Amniotic epithelial cell (primary cell): ENCODE data around the gene LCORL.
"Not testable (repeated sequence)": the region's sequence is repeated elsewhere in the genome, so short reads cannot be mapped to it uniquely, and the experiment has no call there.

ENCODE experiments used
- DNase-seq: peaks from one replicate; pipeline ENCODE4 v3.0.0-alpha.2; 2010; ENCODE audit warnings: low read depth

Gene LCORL

GRCh38 chr4:18021720-18022571 lies at the start of gene LCORL:
Gene LCORL, minus strand, starts transcription at chr4:18021755. Its CDS starts 4 bp downstream, at chr4:18021751.
- DNase-seq: peak; percentile 97

- no peak for DNase-seq
Observed at GRCh38 chr4:18069810-18070209, 48.3 kb upstream of the LCORL start.

GRCh38 chr4:18067031-18067430 lies 45.5 kb upstream of the LCORL start:
- DNase-seq: no peak

- DNase-seq: no peak
Observed at GRCh38 chr4:18063079-18063478, 41.5 kb upstream of the LCORL start.

GRCh38 chr4:18057821-18058533 lies 36.4 kb upstream of the LCORL start:
- DNase-seq: no peak

GRCh38 chr4:18056030-18056429 lies 34.5 kb upstream of the LCORL start:
- DNase-seq: peak; percentile 4

GRCh38 chr4:18052158-18052557 lies 30.6 kb upstream of the LCORL start:
- no peak for DNase-seq

GRCh38 chr4:18051281-18051680 lies 29.7 kb upstream of the LCORL start:
- DNase-seq: no peak

- no peak for DNase-seq
Observed at GRCh38 chr4:18050448-18050847, 28.9 kb upstream of the LCORL start.

GRCh38 chr4:18049446-18049845 lies 27.9 kb upstream of the LCORL start:
- DNase-seq: no peak

GRCh38 chr4:18042754-18043153 lies 21.2 kb upstream of the LCORL start:
- DNase-seq: peak; percentile 15

- no peak for DNase-seq
Observed at GRCh38 chr4:18042012-18042411, 20.5 kb upstream of the LCORL start.

GRCh38 chr4:18041114-18041513 lies 19.6 kb upstream of the LCORL start:
- peak; percentile 79 for DNase-seq

- peak; percentile 75 for DNase-seq
Observed at GRCh38 chr4:18039113-18039512, 17.6 kb upstream of the LCORL start.

- not testable (repeated sequence) for DNase-seq
Observed at GRCh38 chr4:18036369-18036768, 14.8 kb upstream of the LCORL start.

- DNase-seq: no peak
Observed at GRCh38 chr4:18034099-18034498, 12.5 kb upstream of the LCORL start.

GRCh38 chr4:18033111-18034085 lies 11.8 kb upstream of the LCORL start:
- DNase-seq: peak; percentile 39

- no peak for DNase-seq
Observed at GRCh38 chr4:18025288-18025687, 3.7 kb upstream of the LCORL start.

- peak; percentile 9 for DNase-seq
Observed at GRCh38 chr4:18022572-18023050, 1.1 kb upstream of the LCORL start.

- DNase-seq: peak; percentile 14
Observed at GRCh38 chr4:18021470-18021719, 160 bp downstream of the LCORL start.

GRCh38 chr4:18020671-18021469 lies 685 bp downstream of the LCORL start:
- DNase-seq: peak; percentile 80
